Thyroid gland (tissue), 4 donors: ENCODE measurements around the gene ISL2. TPM values are rescaled to one million over a fixed set of nuclear protein-coding genes. Genes with fewer than 3 reads are reported as not detected.

Experiments
- DNase-seq, 2 donors: peaks; one replicate each; pipeline ENCODE4 v3.0.0-alpha.2; 2019
- H3K27ac ChIP-seq, 3 donors: fragments of 200-600 bp; sonication (generic); 1 replicate in 2 of 3; 2 replicates in 1 of 3; pipeline ENCODE4 v1.5.1; 2016 to 2019; ENCODE audit warnings: mild to moderate bottlenecking in 1 of 3, moderate library complexity in 1 of 3
- H3K27me3 ChIP-seq: fragments of 200-600 bp; sonication (generic); one replicate; pipeline ENCODE4 v1.5.1; 2019
- H3K36me3 ChIP-seq, 2 donors: fragments of 200-600 bp; sonication (generic); one replicate each; pipeline ENCODE4 v1.5.1; 2016 to 2019
- H3K4me1 ChIP-seq, 2 donors: fragments of 200-600 bp; sonication (generic); one replicate each; pipeline ENCODE4 v1.5.1; 2017 to 2019
- H3K4me3 ChIP-seq, 3 donors: fragments of 200-600 bp; sonication (generic); replicated peaks in 1 of 3; 1 replicate in 2 of 3; 2 replicates in 1 of 3; pipeline ENCODE4 v1.5.1; 2016; ENCODE audit warnings: mild to moderate bottlenecking in 1 of 3
- H3K9me3 ChIP-seq: fragments of 200-600 bp; sonication (generic); one replicate; pipeline ENCODE4 v1.5.1; 2017
- CTCF ChIP-seq, 6 experiments: fragments of 200-600 bp in 3 of 6; fragments of 450-650 bp in 3 of 6; sonication (generic) in 3 of 6; IDR thresholded peaks; one replicate each; pipeline ENCODE4 v1.5.1; 2016 to 2019; ENCODE audit warnings: antibody characterized with exemption in 6 of 6, mild to moderate bottlenecking in 2 of 6, inconsistent platforms in 1 of 6, moderate library complexity in 1 of 6
- POLR2A ChIP-seq, 2 donors: fragments of 450-650 bp; IDR thresholded peaks; one replicate each; pipeline ENCODE4 v1.6.1; 2017; ENCODE audit warnings: antibody characterized with exemption in 2 of 2, mild to moderate bottlenecking in 2 of 2, moderate library complexity in 1 of 2
- WGBS, 2 donors: methylation state at CpG; one replicate each; pipeline ENCODE4 v1.1.5; 2017; 5-methylcytosine and 5-hydroxymethylcytosine counted together
- intact Hi-C: fragments of 100-400 bp; cut with DNase I; formaldehyde crosslinking; loops from one replicate; pipeline ENCODE4 v1.15.1; 2023
- total RNA-seq, 4 donors: library from RNA; depleted of rRNA; stranded (reverse); fragments of >200 nt; gene quantifications; one replicate each; pipeline ENCODE4 v1.2.3, GENCODE V29; 2016

The ISL2 gene
- total RNA-seq, 4 donors from 2014 or later, result not detected

GRCh38 chr15:76342058-76342381 lies 5.4 kb downstream of the ISL2 start:
- TF ChIP-seq CTCF (IDR thresholded peaks at IDR 0.05) (no peak), POLR2A (IDR thresholded peaks at IDR 0.05) (no peak)
- H3K27me3 ChIP-seq, result peaks cover 93% of the 10 kb centered on the region
- H3K9me3 ChIP-seq, result no peaks in the 10 kb centered on the region
- no peak overlapping the region for H3K4me3 ChIP-seq
- H3K36me3 ChIP-seq, result no peaks in the 10 kb centered on the region
- H3K27ac ChIP-seq, result no peak overlapping the region
- no peak for DNase-seq
- WGBS, 2 donors, result 4 to 9% methylated on average over 10 to 20 of the region's 20 CpGs
- peaks cover 40 to 72% of the 10 kb centered on the region in 2 donors for H3K4me1 ChIP-seq
- intact Hi-C loops, result no loop called here

- H3K4me1 ChIP-seq, result peaks cover 41 to 70% of the 10 kb centered on the region in 2 donors
- DNase-seq, result no peak
- peaks cover 93% of the 10 kb centered on the region for H3K27me3 ChIP-seq
- H3K36me3 ChIP-seq, result no peaks in the 10 kb centered on the region
- H3K9me3 ChIP-seq, result no peaks in the 10 kb centered on the region
- intact Hi-C loops, result no loop called here
- WGBS, 2 donors, result 6 to 23% methylated on average over 9 to 53 of the region's 87 CpGs
- no peak overlapping the region for H3K27ac ChIP-seq
- H3K4me3 ChIP-seq, result no peak overlapping the region
- TF ChIP-seq POLR2A (IDR thresholded peaks at IDR 0.05) (no peak), CTCF (IDR thresholded peaks at IDR 0.05) (no peak)
These were observed 6.0 kb downstream of the ISL2 start for GRCh38 chr15:76342382-76343201.

GRCh38 chr15:76343313-76343996 lies 6.9 kb downstream of the ISL2 start:
- 23 to 29% methylated on average over 16 of the region's 16 CpGs for WGBS, 2 donors
- no peak for TF ChIP-seq CTCF (IDR thresholded peaks at IDR 0.05)
- Histone ChIP-seq H3K4me3 (no peak overlapping the region), H3K36me3 (no peaks in the 10 kb centered on the region), H3K27ac (no peak overlapping the region), H3K27me3 (peaks cover 87% of the 10 kb centered on the region), H3K4me1 (peaks cover 41 to 62% of the 10 kb centered on the region in 2 donors), H3K9me3 (no peaks in the 10 kb centered on the region)
- DNase-seq, result no peak
- intact Hi-C loops, result no loop called here

- Histone ChIP-seq H3K4me3 (no peak overlapping the region), H3K27ac (no peak overlapping the region), H3K27me3 (peaks cover 80% of the 10 kb centered on the region), H3K9me3 (no peaks in the 10 kb centered on the region), H3K36me3 (no peaks in the 10 kb centered on the region), H3K4me1 (peaks cover 38 to 53% of the 10 kb centered on the region in 2 donors)
- WGBS, 2 donors, result 23 to 25% methylated on average over 3 of the region's 3 CpGs
- TF ChIP-seq POLR2A (IDR thresholded peaks at IDR 0.05), result no peak
- TF ChIP-seq CTCF (IDR thresholded peaks at IDR 0.05), result no peak
- intact Hi-C loops, result no loop called here
- no peak for DNase-seq
These were observed 8.5 kb downstream of the ISL2 start for GRCh38 chr15:76344893-76345582.

GRCh38 chr15:76345583-76345879 lies 9.0 kb downstream of the ISL2 start:
- Histone ChIP-seq H3K4me3 (no peak overlapping the region), H3K27me3 (peaks cover 75% of the 10 kb centered on the region), H3K27ac (no peak overlapping the region), H3K4me1 (peaks cover 33 to 48% of the 10 kb centered on the region in 2 donors), H3K9me3 (no peaks in the 10 kb centered on the region), H3K36me3 (no peaks in the 10 kb centered on the region)
- intact Hi-C loops, result no loop called here
- no peak for TF ChIP-seq POLR2A (IDR thresholded peaks at IDR 0.05)
- TF ChIP-seq CTCF (IDR thresholded peaks at IDR 0.05), result no peak
- no peak for DNase-seq
- 16 to 23% methylated on average over 7 of the region's 7 CpGs for WGBS, 2 donors
